Measurements from ENCODE around the gene PPFIA3.

PPFIA3 gene

GRCh38 chr19:49127674-49128544, 8.6 kb downstream of the PPFIA3 start:
- peak overlapping the region; percentile 41 for H3K4me3 ChIP-seq (ENCODE audit: low read depth, low read length)
- TF ChIP-seq CTCF (IDR thresholded peaks at IDR 0.05; ENCODE audit: low read depth, low read length, missing control alignments) = peak; percentile 17
- DNase-seq (ENCODE audit: low read depth) = peak; percentile 80

- no peak for DNase-seq (ENCODE audit: low read depth)
- TF ChIP-seq CTCF (IDR thresholded peaks at IDR 0.05; ENCODE audit: low read depth, low read length, missing control alignments) = no peak
- no peak overlapping the region for H3K4me3 ChIP-seq (ENCODE audit: low read depth, low read length)
These were observed 9.3 kb downstream of the PPFIA3 start for GRCh38 chr19:49128545-49129237.

- no peak for DNase-seq (ENCODE audit: low read depth)
- no peak overlapping the region for H3K4me3 ChIP-seq (ENCODE audit: low read depth, low read length)
- no peak for TF ChIP-seq CTCF (IDR thresholded peaks at IDR 0.05; ENCODE audit: low read depth, low read length, missing control alignments)
These were observed 9.9 kb downstream of the PPFIA3 start for GRCh38 chr19:49129238-49129583.

- TF ChIP-seq CTCF (IDR thresholded peaks at IDR 0.05; ENCODE audit: low read depth, low read length, missing control alignments) = no peak
- no peak for DNase-seq (ENCODE audit: low read depth)
- H3K4me3 ChIP-seq (ENCODE audit: low read depth, low read length) = no peak overlapping the region
These were observed 11.0 kb downstream of the PPFIA3 start for GRCh38 chr19:49130325-49130724.

- TF ChIP-seq CTCF (IDR thresholded peaks at IDR 0.05; ENCODE audit: low read depth, low read length, missing control alignments) = no peak
- H3K4me3 ChIP-seq (ENCODE audit: low read depth, low read length) = no peak overlapping the region
These were observed 13.7 kb downstream of the PPFIA3 start for GRCh38 chr19:49132974-49133609.

GRCh38 chr19:49133621-49134454, 14.5 kb downstream of the PPFIA3 start:
- no peak overlapping the region for H3K4me3 ChIP-seq (ENCODE audit: low read depth, low read length)
- no peak for DNase-seq (ENCODE audit: low read depth)
- no peak for TF ChIP-seq CTCF (IDR thresholded peaks at IDR 0.05; ENCODE audit: low read depth, low read length, missing control alignments)

More at GRCh38 chr19:49132974-49133609, 13.7 kb downstream of the PPFIA3 start:
- no peak for DNase-seq (ENCODE audit: low read depth)

Data from GM12864 (cell line).